ENCODE results near the gene FAM53B.

Gene FAM53B

DNA sequence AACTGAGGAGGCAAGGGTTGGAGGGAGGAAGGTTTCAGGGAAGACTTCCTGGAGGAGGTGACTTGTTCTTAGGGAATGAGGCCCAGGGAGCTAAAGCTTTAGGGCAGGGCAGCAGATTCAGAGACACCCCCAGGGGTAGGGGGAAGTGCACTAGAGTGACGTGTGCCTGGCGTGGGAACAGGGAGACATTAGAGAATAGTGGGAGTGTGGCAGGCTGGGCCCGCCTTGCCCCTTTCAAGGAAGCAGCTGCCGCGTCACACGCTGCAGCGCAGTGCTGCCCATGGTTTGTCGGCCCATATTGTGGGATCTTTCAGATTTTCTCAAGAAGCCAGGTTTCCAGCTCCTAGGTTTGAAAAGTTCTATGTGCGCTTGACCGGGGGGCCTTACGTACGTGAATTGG lies 143.2 kb downstream of the FAM53B start:
- TF ChIP-seq, protein P1, sequence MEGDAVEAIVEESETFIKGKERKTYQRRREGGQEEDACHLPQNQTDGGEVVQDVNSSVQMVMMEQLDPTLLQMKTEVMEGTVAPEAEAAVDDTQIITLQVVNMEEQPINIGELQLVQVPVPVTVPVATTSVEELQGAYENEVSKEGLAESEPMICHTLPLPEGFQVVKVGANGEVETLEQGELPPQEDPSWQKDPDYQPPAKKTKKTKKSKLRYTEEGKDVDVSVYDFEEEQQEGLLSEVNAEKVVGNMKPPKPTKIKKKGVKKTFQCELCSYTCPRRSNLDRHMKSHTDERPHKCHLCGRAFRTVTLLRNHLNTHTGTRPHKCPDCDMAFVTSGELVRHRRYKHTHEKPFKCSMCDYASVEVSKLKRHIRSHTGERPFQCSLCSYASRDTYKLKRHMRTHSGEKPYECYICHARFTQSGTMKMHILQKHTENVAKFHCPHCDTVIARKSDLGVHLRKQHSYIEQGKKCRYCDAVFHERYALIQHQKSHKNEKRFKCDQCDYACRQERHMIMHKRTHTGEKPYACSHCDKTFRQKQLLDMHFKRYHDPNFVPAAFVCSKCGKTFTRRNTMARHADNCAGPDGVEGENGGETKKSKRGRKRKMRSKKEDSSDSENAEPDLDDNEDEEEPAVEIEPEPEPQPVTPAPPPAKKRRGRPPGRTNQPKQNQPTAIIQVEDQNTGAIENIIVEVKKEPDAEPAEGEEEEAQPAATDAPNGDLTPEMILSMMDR (conservative IDR thresholded peaks at IDR 0.05; ENCODE audit: control insufficient read depth, insufficient read depth, low read depth, low read length), result no peak
- H3K4me3 ChIP-seq (ENCODE audit: control insufficient read depth, low read depth, low read length), result no peak overlapping the region
- DNase-seq (ENCODE audit: low read depth), result no peak

DNA sequence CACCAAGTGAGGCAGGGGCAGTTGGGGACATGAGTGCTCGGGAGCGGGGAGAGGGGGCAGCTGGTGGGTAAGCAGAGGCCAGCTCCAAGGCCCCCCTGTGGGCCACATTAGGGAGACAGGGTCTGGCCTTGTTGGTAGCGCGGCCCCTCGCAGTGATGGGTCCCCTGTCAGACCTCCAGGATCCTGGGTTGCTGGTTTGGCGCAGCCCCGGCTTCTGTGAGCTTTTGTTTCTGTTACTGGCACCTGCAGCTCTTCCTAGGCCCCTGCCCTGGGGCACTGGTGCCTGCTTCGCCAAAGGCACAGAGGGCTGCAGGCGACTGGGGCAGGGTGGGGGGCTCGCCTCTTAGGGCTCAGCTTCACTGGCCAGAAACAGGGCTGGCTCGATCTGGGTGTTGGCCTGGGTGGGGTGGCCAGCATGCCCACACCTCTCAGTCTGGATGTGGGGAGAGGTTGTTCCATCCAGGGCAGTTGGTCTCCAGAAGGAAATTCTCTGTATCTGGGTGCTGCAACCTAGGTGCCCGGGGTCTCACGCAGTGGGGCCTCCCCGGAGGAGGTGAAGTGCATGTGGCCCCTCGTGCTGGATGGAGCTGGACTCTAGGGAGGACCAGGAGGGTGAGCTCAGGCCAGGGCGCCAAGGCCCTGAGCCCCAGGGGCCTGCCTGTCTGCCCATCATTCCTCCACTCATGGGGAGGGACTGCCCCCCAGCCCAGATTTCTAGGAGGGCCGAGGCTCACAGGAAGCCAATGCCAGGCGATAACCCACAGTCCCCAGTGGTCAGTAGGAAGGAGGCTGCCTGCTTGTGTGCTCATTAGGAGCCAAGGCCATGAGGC lies 143.9 kb downstream of the FAM53B start:
- no peak overlapping the region for H3K4me3 ChIP-seq (ENCODE audit: control insufficient read depth, low read depth, low read length)
- DNase-seq (ENCODE audit: low read depth), result no peak
- TF ChIP-seq, protein P1 (conservative IDR thresholded peaks at IDR 0.05; ENCODE audit: control insufficient read depth, insufficient read depth, low read depth, low read length), result no peak

DNA sequence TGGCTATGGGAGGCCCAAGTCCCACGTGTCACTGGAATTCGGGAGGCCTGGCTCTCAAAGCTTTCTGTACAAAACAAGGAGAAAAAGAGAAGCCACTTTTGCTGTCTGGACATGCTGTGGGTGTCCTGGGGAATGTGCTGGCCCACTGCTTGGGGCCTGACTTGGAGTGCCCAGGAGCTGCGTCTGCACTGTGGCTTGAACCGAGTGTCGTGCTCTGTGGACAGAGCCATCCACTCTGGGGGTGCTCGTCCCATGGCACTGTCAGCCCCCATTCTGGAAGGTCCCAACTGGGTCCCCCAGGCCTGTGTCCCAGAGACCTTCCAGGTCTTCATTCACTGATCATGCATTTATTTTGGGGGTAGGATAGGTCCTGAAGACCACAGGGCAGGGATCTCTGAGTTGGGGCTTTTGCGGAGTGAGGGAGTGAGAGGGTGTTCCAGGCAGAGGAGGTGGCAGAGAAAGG lies 144.6 kb downstream of the FAM53B start:
- no peak overlapping the region for H3K4me3 ChIP-seq (ENCODE audit: control insufficient read depth, low read depth, low read length)
- no peak for DNase-seq (ENCODE audit: low read depth)
- TF ChIP-seq, protein P1 (conservative IDR thresholded peaks at IDR 0.05; ENCODE audit: control insufficient read depth, insufficient read depth, low read depth, low read length), result no peak

DNA sequence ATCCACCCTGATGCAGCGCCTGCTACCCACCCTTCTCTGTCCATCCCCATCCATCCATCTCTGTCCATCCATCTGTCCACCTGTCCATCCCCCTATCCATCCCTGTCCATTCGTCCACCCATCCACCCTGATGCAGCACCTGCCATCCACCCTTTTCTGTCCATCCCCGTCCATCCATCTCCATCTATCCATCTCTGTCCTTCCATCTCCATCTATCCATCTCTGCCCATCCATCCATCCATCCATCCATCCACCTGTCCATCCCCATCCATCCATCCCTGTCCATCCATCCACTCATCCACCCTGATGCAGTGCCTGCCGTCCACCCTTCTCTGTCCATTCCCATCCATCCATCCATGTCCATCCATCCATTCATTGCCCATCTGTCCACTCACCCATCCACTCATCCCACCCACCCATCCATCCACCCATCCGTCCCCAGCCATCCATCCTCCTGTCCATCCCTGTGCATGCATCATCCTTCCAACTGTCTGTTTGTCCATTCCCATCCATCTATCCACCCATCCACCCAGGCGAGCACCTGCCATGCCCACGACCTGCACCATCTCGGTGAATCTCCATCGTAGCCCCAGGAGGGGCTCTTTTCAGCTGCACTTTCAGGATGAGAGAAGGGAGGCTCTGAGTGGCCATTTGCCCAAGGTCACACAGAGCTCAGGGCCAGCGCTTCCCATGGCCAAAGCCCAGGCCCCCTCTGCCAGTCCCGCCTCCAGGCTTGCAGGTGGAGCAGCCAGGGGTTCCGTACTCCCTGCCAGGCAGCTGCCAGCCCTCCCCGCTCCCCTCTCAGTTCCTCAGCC lies 145.2 kb downstream of the FAM53B start:
- TF ChIP-seq, protein P1 (conservative IDR thresholded peaks at IDR 0.05; ENCODE audit: control insufficient read depth, insufficient read depth, low read depth, low read length), result no peak
- DNase-seq (ENCODE audit: low read depth), result no peak
- no peak overlapping the region for H3K4me3 ChIP-seq (ENCODE audit: control insufficient read depth, low read depth, low read length)

DNA sequence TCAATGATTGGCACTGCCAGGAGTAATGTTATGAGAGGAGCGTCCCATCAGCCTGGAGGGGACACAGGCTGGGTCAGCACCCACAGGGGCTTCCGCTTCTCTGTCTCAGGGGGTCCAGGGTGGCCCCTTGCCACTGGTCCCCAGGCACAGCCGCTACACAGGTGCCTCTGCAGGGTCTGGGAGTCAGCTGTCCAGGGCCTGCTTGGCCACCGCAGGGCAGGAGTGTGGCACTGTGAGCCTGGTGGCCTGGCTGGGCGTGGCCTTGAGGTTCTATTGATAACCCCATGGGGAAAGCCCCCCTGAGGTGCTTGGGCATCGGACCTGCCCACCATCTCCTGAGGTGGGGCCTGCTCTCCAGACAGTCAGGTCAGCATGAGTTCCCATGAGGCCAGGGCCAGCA lies 146.0 kb downstream of the FAM53B start:
- TF ChIP-seq, protein P1 (conservative IDR thresholded peaks at IDR 0.05; ENCODE audit: control insufficient read depth, insufficient read depth, low read depth, low read length), result no peak
- H3K4me3 ChIP-seq (ENCODE audit: control insufficient read depth, low read depth, low read length), result no peak overlapping the region
- DNase-seq (ENCODE audit: low read depth), result no peak

DNA sequence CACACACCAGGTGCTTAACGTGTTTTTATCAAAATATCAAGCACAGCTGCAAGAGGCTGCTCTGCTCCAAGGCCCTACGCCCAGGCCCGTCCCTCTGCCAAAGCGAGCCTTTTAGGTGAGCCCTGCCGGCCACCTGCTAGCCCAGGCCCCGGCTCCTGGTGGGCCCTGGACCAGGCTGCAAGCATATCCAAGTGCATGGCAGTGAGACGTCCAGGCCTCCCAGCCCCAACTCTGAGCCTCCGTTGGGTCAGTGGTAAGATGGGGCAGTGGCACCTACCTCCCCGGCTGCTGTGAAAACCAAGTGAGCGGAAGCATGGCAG lies 146.4 kb downstream of the FAM53B start:
- no peak for DNase-seq (ENCODE audit: low read depth)
- H3K4me3 ChIP-seq (ENCODE audit: control insufficient read depth, low read depth, low read length), result no peak overlapping the region
- TF ChIP-seq, protein P1 (conservative IDR thresholded peaks at IDR 0.05; ENCODE audit: control insufficient read depth, insufficient read depth, low read depth, low read length), result no peak
